K562 (cell line): ENCODE data around the gene PDZD2. TPM values are rescaled to one million over a fixed set of nuclear protein-coding genes. Genes with fewer than 3 reads are reported as not detected.

ENCODE experiments used
- ATAC-seq: fragments of 200-7000 bp; cut with Tn5 transposase; 3 replicates; pipeline ENCODE4 v1.9.1; 2020; ENCODE audit warnings: moderate library complexity
- BruUV-seq: library from RNA; stranded (reverse); fragments of 400-500 nt; replicated peaks from 2 replicates; lab custom pipeline; 2021; lab: Mats Ljungman, UMichigan
- CTCF ChIA-PET: fragments of 300-600 bp; formaldehyde crosslinking; extraction: SDS; loops from one replicate; lab custom pipeline; 2021; ENCODE audit warnings: low intra/inter-chr PET ratio; lab: Yijun Ruan, JAX
- POLR2A ChIA-PET: fragments of 300-600, 350-650 bp; sonication (Branson Sonifier 250); formaldehyde crosslinking; extraction: SDS; loops from one replicate; lab custom pipeline; 2021; ENCODE audit warnings: antibody characterized with exemption, inconsistent platforms; lab: Yijun Ruan, JAX
- DNase-seq, 4 experiments: peaks; one replicate each; pipeline versions ENCODE4 v3.0.0 to v3.0.0-alpha.2; 2011 to 2018; ENCODE audit warnings: low spot score in 3 of 4, mixed read lengths in 3 of 4; ENCODE audit errors: extremely low read depth in 1 of 4
- FAIRE-seq: peaks from 2 replicates; lab custom pipeline; 2011; peaks lifted over from hg19 to GRCh38; lab: Jason Lieb, UNC
- H2AFZ ChIP-seq: 2 replicates; pipeline ENCODE4 v1.6.0; 2011; ENCODE audit warnings: low read depth, low read length, control low read depth, inconsistent platforms
- H3K27ac ChIP-seq: fragments of 200-600 bp; 3 replicates; pipeline ENCODE4 v1.8.0; 2011; ENCODE audit warnings: low read depth, mild to moderate bottlenecking, control low read depth, inconsistent platforms, low read length, moderate library complexity, mixed read lengths; ENCODE audit errors: extremely low read depth
- H3K27me3 ChIP-seq, 2 experiments: fragments of 300-600 bp in 1 of 2; 2 replicates in 1 of 2; 3 replicates in 1 of 2; pipeline versions ENCODE4 v1.6.0 to v1.8.0; 2011; ENCODE audit warnings: inconsistent platforms in 2 of 2, low read length in 2 of 2, mild to moderate bottlenecking in 1 of 2, mixed read lengths in 1 of 2, moderate library complexity in 1 of 2; ENCODE audit not compliant: control insufficient read depth in 2 of 2, insufficient read depth in 2 of 2
- H3K36me3 ChIP-seq: fragments of 300-600 bp; 3 replicates; pipeline ENCODE4 v1.8.0; 2011; ENCODE audit warnings: mild to moderate bottlenecking, low read length, inconsistent platforms; ENCODE audit not compliant: control insufficient read depth, insufficient read depth
- H3K4me1 ChIP-seq, 2 experiments: fragments of 200-600 bp in 1 of 2; replicated peaks in 1 of 2; 2 replicates in 1 of 2; 3 replicates in 1 of 2; pipeline versions ENCODE4 v1.5.1 to v1.8.0; 2011; ENCODE audit warnings: inconsistent platforms in 2 of 2, low read length in 2 of 2, mild to moderate bottlenecking in 1 of 2, mixed read lengths in 1 of 2, moderate library complexity in 1 of 2; ENCODE audit not compliant: control insufficient read depth in 2 of 2, insufficient read depth in 2 of 2
- H3K4me2 ChIP-seq: 2 replicates; pipeline ENCODE4 v1.6.1; 2011; ENCODE audit warnings: low read length, control low read depth, inconsistent platforms, mixed read lengths; ENCODE audit not compliant: insufficient read depth
- H3K4me3 ChIP-seq: fragments of 200-600 bp; sonication (generic), shearing (Covaris generic); 2 replicates; pipeline ENCODE4 v1.5.1; 2016; ENCODE audit warnings: control low read depth, inconsistent platforms
- H3K79me2 ChIP-seq: fragments of 200-600 bp; 3 replicates; pipeline ENCODE4 v1.8.0; 2011; ENCODE audit warnings: low read length, inconsistent platforms; ENCODE audit not compliant: control insufficient read depth, insufficient read depth
- H3K9ac ChIP-seq, 2 experiments: 2 replicates each; pipeline versions ENCODE4 v1.6.0 to v1.6.1; 2011; ENCODE audit warnings: low read depth in 2 of 2, low read length in 2 of 2, control low read depth in 1 of 2, inconsistent platforms in 1 of 2, mild to moderate bottlenecking in 1 of 2, mixed read lengths in 1 of 2; ENCODE audit not compliant: insufficient read depth in 1 of 2
- H3K9me1 ChIP-seq: one replicate; pipeline ENCODE4 v1.6.0; 2011; ENCODE audit warnings: inconsistent platforms, mild to moderate bottlenecking, low read length, moderate library complexity; ENCODE audit not compliant: control insufficient read depth, insufficient read depth
- H3K9me3 ChIP-seq: replicated peaks from 2 replicates; pipeline ENCODE4 v1.5.1; 2011; ENCODE audit warnings: low read depth, low read length, inconsistent platforms; ENCODE audit not compliant: control insufficient read depth, insufficient read depth
- H4K20me1 ChIP-seq: replicated peaks from 2 replicates; pipeline ENCODE4 v1.6.1; 2011; ENCODE audit warnings: low read length, inconsistent platforms, mixed read lengths; ENCODE audit not compliant: control insufficient read depth, insufficient read depth
- CBX2 ChIP-seq: fragments of 200-600 bp; sonication (generic); IDR thresholded peaks from one replicate; pipeline ENCODE4 v1.6.1; 2012; ENCODE audit warnings: mild to moderate bottlenecking, low read length, inconsistent platforms; ENCODE audit not compliant: insufficient read depth, poor library complexity, severe bottlenecking
- E2F5 ChIP-seq: sonication (generic); formaldehyde crosslinking; IDR thresholded peaks from 2 replicates; pipeline ENCODE4 v1.8.0; 2022; ENCODE audit warnings: mild to moderate bottlenecking, missing genetic modification reagents
- GTF2F1 ChIP-seq: IDR thresholded peaks from 2 replicates; pipeline ENCODE4 v1.6.1; 2011; ENCODE audit warnings: low read depth, low read length, improper control_type of control experiment
- KLF10 ChIP-seq: fragments of 250-450 bp; sonication (Bioruptor Pico); IDR thresholded peaks from 2 replicates; pipeline ENCODE4 v1.6.1; 2021; ENCODE audit warnings: matching md5 sums
- NEUROD1 ChIP-seq: fragments of 150-350 bp; IDR thresholded peaks from 2 replicates; pipeline ENCODE4 v1.6.1; 2014; ENCODE audit warnings: borderline replicate concordance, low read length, low read depth; ENCODE audit not compliant: partially characterized antibody
- PRMT5 ChIP-seq: sonication (generic); formaldehyde crosslinking; IDR thresholded peaks from 2 replicates; pipeline ENCODE4 v1.5.0; 2020; ENCODE audit warnings: missing genetic modification reagents
- TAF7 ChIP-seq: fragments of 450-650 bp; IDR thresholded peaks from 2 replicates; pipeline ENCODE4 v1.6.1; 2016; ENCODE audit warnings: missing genetic modification characterization, missing compliant biosample characterization
- YY1 ChIP-seq, 3 experiments: IDR thresholded peaks; 2 replicates each; pipeline ENCODE4 v1.6.1; 2011; ENCODE audit warnings: low read length in 2 of 3, mild to moderate bottlenecking in 2 of 3, moderate library complexity in 2 of 3, borderline replicate concordance in 1 of 3, control low read depth in 1 of 3, low read depth in 1 of 3; ENCODE audit not compliant: insufficient read depth in 3 of 3, insufficient replicate concordance in 2 of 3, control insufficient read depth in 1 of 3, insufficient read length in 1 of 3; ENCODE audit errors: extremely low read depth in 1 of 3
- ZNF197 ChIP-seq: fragments of 200-800 bp; sonication (Bioruptor generic); IDR thresholded peaks from 2 replicates; pipeline ENCODE4 v1.6.1; 2016; ENCODE audit warnings: low read depth, missing genetic modification characterization, missing compliant biosample characterization
- ZNF232 ChIP-seq: sonication (generic); formaldehyde crosslinking; IDR thresholded peaks from 2 replicates; pipeline ENCODE4 v1.8.0; 2022; ENCODE audit warnings: mild to moderate bottlenecking, missing genetic modification reagents
- ZNF695 ChIP-seq: fragments of 450-650 bp; formaldehyde crosslinking; IDR thresholded peaks from 2 replicates; pipeline ENCODE4 v1.4.0; 2020; ENCODE audit warnings: mild to moderate bottlenecking, moderate library complexity
- WGBS: fragments of 100-300 bp; shearing (Covaris generic); methylation state at CpG from one replicate; pipeline ENCODE4 v1.1.6; 2016; ENCODE audit warnings: low coverage, mixed read lengths; ENCODE audit not compliant: insufficient coverage; ENCODE audit errors: missing lambda C conversion rate; 5-methylcytosine and 5-hydroxymethylcytosine counted together
- in situ Hi-C: fragments of 300-500 bp; cut with MboI; formaldehyde crosslinking; loops from 4 replicates; pipeline ENCODE4 v1.15.0; 2018; ENCODE audit warnings: inconsistent platforms, mixed read lengths
- intact Hi-C: fragments of 100-400 bp; cut with micrococcal nuclease; formaldehyde crosslinking; loops from 2 replicates; pipeline ENCODE4 v1.14.2; 2022
- polyA plus RNA-seq, 8 experiments: library from polyadenylated mRNA; depleted of rRNA in 4 of 8; stranded (reverse) in 5 of 8; unstranded in 3 of 8; fragments of >200 nt; fragmentation: Nextera tagmentation in 2 of 8; fragmentation: Illumina TruSeq in 1 of 8; extraction: Ambion mirVana in 2 of 8; extraction: Trizol in 1 of 8; gene quantifications; 2 replicates each; pipeline versions ENCODE4 v1.2.1 to v1.2.3, GENCODE V29; 2011 to 2014; ENCODE audit warnings: inconsistent platforms in 1 of 8, missing spikeins in 1 of 8
- total RNA-seq, 7 experiments: library from RNA; depleted of rRNA in 6 of 7; stranded (reverse); fragments of >200 nt in 6 of 7; fragmentation: Illumina TruSeq in 2 of 7; extraction: Trizol in 2 of 7; gene quantifications; 2 replicates each; pipeline versions ENCODE4 v1.2.1 to v1.2.3, GENCODE V29; 2011 to 2021; ENCODE audit warnings: low replicate concordance in 1 of 7

The PDZD2 gene
- total and polyA plus RNA-seq, 9 of the 15 experiments (the other 6 are each of a cell fraction or from before 2014, with no cell fraction given) = 0.02 to 0.08 (median 0.04) TPM; not detected in 6

GRCh38 chr5:31809050-31809870 lies 170.3 kb downstream of the PDZD2 start:
- ATAC-seq = peak; percentile 98
- POLR2A ChIA-PET = interaction anchor here (0.6 to 1.0 kb wide), 4 partner anchors 9 to 636 kb away, joined by 3 to 4 read pairs (median 3); no protein-coding TSS in a partner anchor
- Histone ChIP-seq H3K9ac (no peak overlapping the region), H3K4me2 (no peak overlapping the region), H3K36me3 (no peaks in the 10 kb centered on the region), H3K27me3 (peaks cover 7 to 25% of the 10 kb centered on the region in 2 experiments; a peak in 3 of 5 replicates), H3K4me3 (no peak overlapping the region), H3K79me2 (no peaks in the 10 kb centered on the region), H3K4me1 (no peaks in the 10 kb centered on the region), H3K9me1 (no peaks in the 10 kb centered on the region), H2AFZ (no peak overlapping the region), H3K9me3 (no peaks in the 10 kb centered on the region), H3K27ac (no peak overlapping the region), H4K20me1 (no peaks in the 10 kb centered on the region)
- FAIRE-seq = peak; percentile 96
- BruUV-seq = no TSS peak
- intact Hi-C loops = loop anchor here (1.0 to 2.0 kb wide), 2 partner anchors 144 to 228 kb away; no protein-coding TSS in a partner anchor
- in situ Hi-C loops = no loop called here
- CTCF ChIA-PET = interaction anchor here (0.5 to 2.6 kb wide), 3 partner anchors 197 to 324 kb away, joined by 3 to 15 read pairs (median 3); no protein-coding TSS in a partner anchor
- peak; percentile 39 to 76 (median 57) for DNase-seq
- 2% methylated on average over 15 of the region's 15 CpGs for WGBS
- TF ChIP-seq YY1 (IDR thresholded peaks at IDR 0.05; ENCODE audit: borderline replicate concordance in 1 of 3, control insufficient read depth in 1 of 3, extremely low read depth in 1 of 3, insufficient read depth in 3 of 3, insufficient read length in 1 of 3, insufficient replicate concordance in 2 of 3, low read depth in 1 of 3, low read length in 2 of 3) (peak in 1 of 3 experiments; percentile 15), GTF2F1 (no peak), E2F5 (CRISPR knock-in tag) (no peak), TAF7 (tag) (no peak), PRMT5 (CRISPR knock-in tag) (no peak), ZNF695 (CRISPR knock-in tag) (no peak), NEUROD1 (no peak), CBX2 (no peak), ZNF197 (CRISPR knock-in tag) (no peak), ZNF232 (no peak), KLF10 (CRISPR knock-in tag) (no peak)
